ENCODE data around the gene CTPS1.
A peak's percentile ranks its signal among the peaks of the same experiment; 100 is the strongest.

Gene CTPS1

GRCh38 chr1:40979241-40980067 lies at the start of gene CTPS1:
TSS of gene CTPS1 (plus strand) at chr1:40979696. CDS start at chr1:40983291, 3,595 bp downstream.
- peak; percentile 79 to 86 for DNase-seq (ENCODE audit: low read depth in 2 of 2)

- DNase-seq (ENCODE audit: low read depth in 2 of 2): no peak
These were observed 49.1 kb upstream of the CTPS1 start for GRCh38 chr1:40930174-40930964.

- DNase-seq (ENCODE audit: low read depth in 2 of 2): no peak
These were observed 47.9 kb upstream of the CTPS1 start for GRCh38 chr1:40931601-40932000.

- DNase-seq (ENCODE audit: low read depth in 2 of 2): no peak
These were observed 47.5 kb upstream of the CTPS1 start for GRCh38 chr1:40932006-40932405.

DNA sequence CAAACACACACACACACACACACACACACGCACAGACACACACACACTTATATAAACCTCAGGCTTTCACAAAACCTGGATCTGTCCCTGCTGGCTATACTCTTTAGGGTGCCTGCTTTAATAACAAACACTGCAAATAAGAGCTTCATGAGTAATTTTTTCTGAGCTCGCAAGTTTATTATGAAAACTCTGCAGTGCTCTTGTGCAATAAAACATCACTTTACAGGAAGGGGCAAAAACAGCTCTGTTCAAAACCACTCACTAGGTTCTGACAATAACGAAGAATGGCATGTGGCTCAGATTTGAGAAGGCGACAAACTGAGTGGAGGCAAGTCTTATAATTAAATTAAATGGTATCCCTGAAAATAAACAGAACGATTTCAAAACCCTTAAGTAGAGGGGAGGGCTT lies 42.6 kb upstream of the CTPS1 start:
- DNase-seq (ENCODE audit: low read depth in 2 of 2): no peak

GRCh38 chr1:40938393-40938792 lies 41.1 kb upstream of the CTPS1 start:
- DNase-seq (ENCODE audit: low read depth in 2 of 2): no peak

DNA sequence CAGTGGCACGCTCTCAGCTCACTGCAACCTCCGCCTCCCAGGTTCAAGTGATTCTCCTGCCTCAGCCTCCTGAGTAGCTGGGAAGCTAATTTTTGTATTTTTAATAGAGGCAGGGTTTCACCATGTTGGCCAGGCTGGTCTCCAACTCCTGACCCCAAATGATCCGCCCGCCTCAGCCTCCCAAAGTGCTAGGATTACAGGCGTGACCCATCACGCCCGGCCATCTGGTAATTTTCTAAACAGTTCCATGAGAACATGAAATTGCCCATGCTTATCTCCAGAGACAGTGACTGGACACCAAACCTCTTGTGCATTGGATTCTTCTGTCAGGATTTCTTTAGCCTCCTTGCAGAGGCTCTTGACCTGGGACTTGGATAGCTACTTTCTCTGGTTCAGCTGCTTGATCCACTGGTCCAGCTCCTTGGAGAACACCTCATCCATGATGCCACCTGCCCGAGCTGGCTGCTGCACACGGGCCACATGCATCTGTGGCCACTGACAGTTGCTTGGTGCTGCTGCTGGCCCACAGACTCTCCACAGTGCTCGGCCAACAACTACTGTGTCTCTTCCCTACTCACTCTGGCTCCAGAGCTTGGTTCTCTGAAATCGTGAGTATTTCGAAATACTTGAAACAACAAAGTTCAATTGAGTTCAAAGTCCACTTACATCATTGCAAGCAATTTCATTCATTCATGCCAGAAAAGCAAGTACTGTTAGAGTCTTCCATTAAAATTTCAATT lies 40.0 kb upstream of the CTPS1 start:
- no peak for DNase-seq (ENCODE audit: low read depth in 2 of 2)

GRCh38 chr1:40944326-40944725 lies 35.2 kb upstream of the CTPS1 start:
- DNase-seq (ENCODE audit: low read depth in 2 of 2): no peak

DNA sequence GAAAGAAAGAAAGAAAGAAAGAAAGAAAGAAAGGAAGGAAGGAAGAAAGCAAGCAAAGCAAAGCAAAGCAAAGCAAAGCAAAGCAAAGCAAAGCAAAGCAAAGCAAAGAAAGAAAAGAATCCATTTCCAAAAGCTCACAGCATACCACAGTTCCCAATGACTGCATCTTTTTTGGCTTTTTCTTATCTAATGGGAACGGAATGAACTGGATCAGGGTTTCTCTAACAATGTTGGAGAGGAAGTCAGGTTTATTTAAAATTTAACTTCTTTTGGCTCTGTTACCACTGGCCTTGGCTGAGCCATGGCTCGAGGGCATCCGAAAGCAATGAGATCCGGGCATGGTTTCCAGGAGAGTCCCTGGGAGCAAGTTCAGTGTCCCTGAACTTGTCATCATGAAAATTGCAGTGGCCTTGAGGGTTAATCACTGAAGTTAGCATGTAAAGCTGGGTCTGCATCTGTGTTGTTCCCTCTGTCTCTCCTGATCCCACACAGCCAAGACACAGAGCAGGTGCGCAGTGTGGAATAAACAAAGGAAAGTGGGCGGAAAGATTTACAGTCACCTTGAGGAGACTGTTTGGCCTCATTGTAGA lies 34.6 kb upstream of the CTPS1 start:
- DNase-seq (ENCODE audit: low read depth in 2 of 2): no peak

GRCh38 chr1:40945491-40945973 lies 34.0 kb upstream of the CTPS1 start:
- no peak for DNase-seq (ENCODE audit: low read depth in 2 of 2)

- peak; percentile 19 to 33 for DNase-seq (ENCODE audit: low read depth in 2 of 2)
These were observed 30.6 kb upstream of the CTPS1 start for GRCh38 chr1:40948741-40949443.

- DNase-seq (ENCODE audit: low read depth in 2 of 2): no peak
These were observed 29.9 kb upstream of the CTPS1 start for GRCh38 chr1:40949563-40949962.

- DNase-seq (ENCODE audit: low read depth in 2 of 2): no peak
These were observed 27.4 kb upstream of the CTPS1 start for GRCh38 chr1:40951943-40952743.

GRCh38 chr1:40952744-40953315 lies 26.7 kb upstream of the CTPS1 start:
- DNase-seq (ENCODE audit: low read depth in 2 of 2): no peak

GRCh38 chr1:40954626-40955025 lies 24.9 kb upstream of the CTPS1 start:
- no peak for DNase-seq (ENCODE audit: low read depth in 2 of 2)

- no peak for DNase-seq (ENCODE audit: low read depth in 2 of 2)
These were observed 24.2 kb upstream of the CTPS1 start for GRCh38 chr1:40955266-40955665.

DNA sequence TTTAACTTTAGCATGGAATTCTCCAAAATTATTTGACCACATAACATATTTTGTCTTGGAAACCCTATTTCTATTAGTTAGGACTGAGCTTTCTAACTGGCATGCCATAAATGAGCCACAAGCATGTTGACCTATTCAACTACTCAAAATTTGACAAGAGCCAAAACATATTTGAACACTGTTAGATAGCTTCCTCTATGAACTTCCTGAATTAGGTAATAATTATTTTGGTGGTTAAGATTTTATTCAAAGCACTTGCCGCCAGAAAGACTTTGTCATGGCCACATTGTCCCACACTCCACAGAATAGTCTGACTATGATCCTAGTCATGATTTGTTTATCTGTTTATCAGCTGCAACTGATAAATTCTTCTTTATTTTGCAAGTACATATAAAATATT lies 23.1 kb upstream of the CTPS1 start:
- no peak for DNase-seq (ENCODE audit: low read depth in 2 of 2)

GRCh38 chr1:40958210-40958609 lies 21.3 kb upstream of the CTPS1 start:
- DNase-seq (ENCODE audit: low read depth in 2 of 2): no peak

DNA sequence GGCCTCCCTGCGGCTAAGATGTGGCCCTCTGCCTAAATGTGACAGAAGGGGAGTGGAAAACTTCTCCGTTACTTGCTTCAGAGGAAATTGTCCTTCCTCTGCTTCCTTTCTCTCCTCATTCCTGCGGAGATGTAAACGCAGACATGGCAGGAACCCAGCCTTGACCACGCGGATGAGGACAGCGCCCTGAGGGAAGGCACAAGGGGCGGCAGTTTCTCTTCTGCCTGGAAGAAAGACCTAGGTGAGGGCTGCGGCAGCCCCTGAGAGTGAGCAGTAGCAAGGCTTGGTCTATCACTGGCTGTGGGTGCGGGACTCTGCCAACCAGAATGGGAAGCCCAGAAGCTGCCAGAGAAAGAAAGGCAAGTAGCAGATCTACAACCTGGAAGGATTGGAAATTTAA lies 14.0 kb upstream of the CTPS1 start:
- DNase-seq (ENCODE audit: low read depth in 2 of 2): no peak

DNA sequence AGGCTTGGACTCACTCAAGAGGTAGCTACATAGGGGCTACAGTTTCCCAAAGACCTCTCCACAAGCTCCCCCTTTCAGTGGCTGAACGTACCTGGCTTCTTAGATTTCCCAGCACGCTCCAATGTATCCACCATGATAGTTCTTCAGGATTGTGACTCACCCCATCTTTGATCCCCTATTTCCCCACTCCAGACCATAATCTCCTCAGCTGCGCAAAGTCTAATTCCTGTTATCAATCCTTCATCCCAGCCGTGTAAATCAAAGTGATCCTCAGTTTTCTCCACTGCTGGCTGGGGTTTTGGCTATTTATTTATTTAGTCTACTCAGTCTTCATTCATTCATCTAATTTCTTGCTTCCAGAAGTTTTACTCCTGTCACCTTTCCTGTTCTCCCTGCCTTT lies 13.1 kb upstream of the CTPS1 start:
- DNase-seq (ENCODE audit: low read depth in 2 of 2): no peak
